Measurements from ENCODE around the gene MYL6B. TPM values are rescaled to one million over a fixed set of nuclear protein-coding genes. Genes with fewer than 3 reads are reported as not detected.
A peak's percentile ranks its signal among the peaks of the same experiment; 100 is the strongest.

MYL6B gene
- total RNA-seq, 1 donor from 2014 or later: 131 TPM

DNA sequence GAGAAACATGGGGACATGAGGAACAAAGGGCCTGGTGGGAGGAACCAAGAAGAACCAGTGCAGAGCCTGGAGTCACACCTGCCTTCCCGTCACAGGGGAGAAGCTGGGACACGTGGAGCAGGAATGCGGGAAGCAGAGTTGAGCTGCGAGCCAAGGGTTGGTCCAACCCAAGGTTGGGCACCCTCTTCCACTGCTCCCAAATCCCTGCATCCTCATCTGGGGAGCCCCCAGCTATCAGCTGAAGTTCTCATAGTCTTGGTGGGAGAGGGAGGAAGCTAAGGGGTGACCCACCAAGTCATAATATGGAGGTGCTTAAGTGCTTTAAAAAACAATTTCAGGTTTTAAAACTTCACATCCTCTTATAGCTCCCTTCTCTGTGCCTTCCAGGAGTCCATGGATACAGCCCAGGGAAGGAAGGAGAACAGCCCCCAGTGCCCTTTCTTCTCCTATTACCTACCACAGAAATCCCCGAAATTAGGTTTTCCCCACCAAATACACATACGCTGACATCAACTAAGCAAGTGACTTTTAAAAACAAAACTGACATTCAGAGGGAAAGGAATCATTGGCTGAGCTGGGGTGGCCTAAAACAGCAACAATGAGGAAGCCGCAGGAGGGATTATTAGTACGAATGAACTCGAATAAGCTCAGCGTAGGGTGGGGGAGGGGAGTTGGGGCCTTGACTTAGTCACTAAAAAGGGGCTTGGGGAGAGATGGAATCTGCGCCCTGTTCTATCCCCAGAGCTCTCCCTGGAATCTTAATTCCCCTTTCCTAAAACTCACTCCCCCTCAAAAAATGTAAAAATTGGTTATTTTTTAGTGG lies 10.3 kb downstream of the MYL6B start:
- peaks cover 80% of the 10 kb centered on the region for H3F3A ChIP-seq (ENCODE audit: low read depth)
- no peak for TF ChIP-seq CTCF (IDR thresholded peaks at IDR 0.05)
- TF ChIP-seq EZH2 (IDR thresholded peaks at IDR 0.05): no peak
- no peak for TF ChIP-seq EZH2phosphoT487 (IDR thresholded peaks at IDR 0.05)
- H3K27ac ChIP-seq: peak overlapping the region; percentile 77
- H3K9ac ChIP-seq: no peak overlapping the region
- H3K27ac Mint-ChIP-seq: peak overlapping the region; percentile 46
- peaks cover 45% of the 10 kb centered on the region for H3K4me1 ChIP-seq
- DNase-seq (ENCODE audit: low spot score): peak; percentile 29
- H3K4me3 ChIP-seq: no peak overlapping the region
- H3K9me3 ChIP-seq (ENCODE audit: low read depth): no peaks in the 10 kb centered on the region
- H3K4me3 Mint-ChIP-seq: peak overlapping the region; percentile 60
- peaks cover 58% of the 10 kb centered on the region for H3K36me3 Mint-ChIP-seq
- peak overlapping the region; percentile 90 for H3K4me2 ChIP-seq
- H3K9me3 Mint-ChIP-seq: no peaks in the 10 kb centered on the region
- H3K27me3 ChIP-seq: no peaks in the 10 kb centered on the region
- peaks cover 26% of the 10 kb centered on the region for H3K27me3 Mint-ChIP-seq (ENCODE audit: insufficient read depth, low read depth)
- peaks cover 30% of the 10 kb centered on the region for H3K79me2 ChIP-seq (ENCODE audit: low read depth)
- H4K20me1 ChIP-seq (ENCODE audit: low read depth): peaks cover 68% of the 10 kb centered on the region
- H3K4me1 Mint-ChIP-seq: peaks cover 52% of the 10 kb centered on the region
- H3K36me3 ChIP-seq: peaks cover 4% of the 10 kb centered on the region
- no peak overlapping the region for H2AFZ ChIP-seq (replicated peaks)

DNA sequence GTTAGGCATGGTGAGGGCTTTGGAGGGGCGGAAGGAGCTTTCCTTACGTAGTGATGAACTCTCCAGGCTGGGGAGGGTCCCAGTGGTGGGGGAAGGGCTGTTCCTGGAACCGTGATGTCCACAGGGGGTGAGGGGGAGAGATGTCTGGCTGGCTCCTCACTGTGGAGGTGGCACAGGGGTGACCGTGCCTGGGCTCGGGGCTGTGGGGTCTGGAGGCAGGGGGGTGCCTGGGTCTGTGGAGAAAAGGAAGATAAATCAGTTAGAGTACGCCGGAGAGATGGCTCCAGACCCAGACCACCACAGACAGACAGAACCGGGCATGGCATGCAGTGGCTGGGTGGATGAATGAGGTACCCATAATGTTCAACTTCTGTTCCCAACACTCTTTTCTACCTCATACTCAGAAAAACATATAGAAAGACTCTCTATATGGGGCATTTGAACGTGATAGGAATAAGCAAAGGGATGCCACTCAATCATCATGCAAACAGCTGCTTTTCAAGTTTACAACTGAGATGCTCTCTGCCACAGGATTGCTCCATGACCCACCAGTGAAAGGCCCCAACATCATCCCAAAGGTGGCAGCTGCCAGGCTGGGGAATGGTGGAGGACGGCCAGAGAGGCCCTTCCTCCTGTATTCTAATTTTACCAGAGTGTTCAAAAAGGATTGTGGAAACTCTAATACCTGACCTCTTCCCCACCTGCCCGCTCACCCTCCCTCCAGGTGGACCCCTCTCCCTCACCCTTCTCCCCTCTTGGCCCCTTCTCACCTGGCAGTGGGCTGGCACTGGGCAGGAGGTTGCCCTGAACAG lies 11.4 kb downstream of the MYL6B start:
- peaks cover 20% of the 10 kb centered on the region for H3K27me3 Mint-ChIP-seq (ENCODE audit: insufficient read depth, low read depth)
- no peaks in the 10 kb centered on the region for H3K9me3 Mint-ChIP-seq
- Histone ChIP-seq H2AFZ (replicated peaks) (no peak overlapping the region), H4K20me1 (ENCODE audit: low read depth) (peaks cover 65% of the 10 kb centered on the region), H3K4me1 (peaks cover 45% of the 10 kb centered on the region), H3K36me3 (peaks cover 4% of the 10 kb centered on the region), H3K9me3 (ENCODE audit: low read depth) (no peaks in the 10 kb centered on the region), H3F3A (ENCODE audit: low read depth) (peaks cover 72% of the 10 kb centered on the region), H3K4me3 (no peak overlapping the region), H3K27me3 (no peaks in the 10 kb centered on the region), H3K9ac (no peak overlapping the region), H3K27ac (peak overlapping the region; percentile 20), H3K4me2 (peak overlapping the region; percentile 90), H3K79me2 (ENCODE audit: low read depth) (peaks cover 24% of the 10 kb centered on the region)
- TF ChIP-seq EZH2phosphoT487 (IDR thresholded peaks at IDR 0.05) (no peak), CTCF (IDR thresholded peaks at IDR 0.05) (no peak), EZH2 (IDR thresholded peaks at IDR 0.05) (no peak)
- peaks cover 51% of the 10 kb centered on the region for H3K4me1 Mint-ChIP-seq
- no peak for DNase-seq (ENCODE audit: low spot score)
- no peak overlapping the region for H3K27ac Mint-ChIP-seq
- peaks cover 63% of the 10 kb centered on the region for H3K36me3 Mint-ChIP-seq
- H3K4me3 Mint-ChIP-seq: peak overlapping the region; percentile 41

DNA sequence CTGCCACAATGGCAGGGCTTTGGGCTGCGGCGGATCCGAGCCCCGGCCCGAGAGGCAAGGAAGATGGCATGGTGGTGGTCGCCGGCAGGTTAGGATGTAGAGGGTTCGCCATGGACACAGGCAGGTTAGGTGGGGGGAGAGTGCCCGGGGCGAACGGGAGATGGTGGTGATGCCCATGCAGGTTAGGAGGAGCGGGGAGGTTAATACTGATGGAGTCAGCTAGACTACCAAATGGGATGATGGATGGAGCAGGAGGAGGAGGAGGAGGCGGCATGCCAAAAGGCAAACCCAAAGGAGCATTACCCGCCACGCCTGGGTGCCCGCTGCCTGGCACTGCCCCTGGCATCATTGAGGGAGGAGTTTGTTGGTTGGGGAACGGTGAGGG lies 11.9 kb downstream of the MYL6B start:
- H2AFZ ChIP-seq (replicated peaks): no peak overlapping the region
- no peak overlapping the region for H3K4me2 ChIP-seq
- peaks cover 45% of the 10 kb centered on the region for H3K4me1 Mint-ChIP-seq
- H3K4me3 Mint-ChIP-seq: no peak overlapping the region
- H3K36me3 Mint-ChIP-seq: peaks cover 62% of the 10 kb centered on the region
- TF ChIP-seq CTCF (IDR thresholded peaks at IDR 0.05) (no peak), EZH2phosphoT487 (IDR thresholded peaks at IDR 0.05) (no peak), EZH2 (IDR thresholded peaks at IDR 0.05) (no peak)
- H3K27me3 Mint-ChIP-seq (ENCODE audit: insufficient read depth, low read depth): peaks cover 14% of the 10 kb centered on the region
- H3K79me2 ChIP-seq (ENCODE audit: low read depth): peaks cover 18% of the 10 kb centered on the region
- no peaks in the 10 kb centered on the region for H3K9me3 ChIP-seq (ENCODE audit: low read depth)
- H3K4me1 ChIP-seq: peaks cover 45% of the 10 kb centered on the region
- no peak overlapping the region for H3K4me3 ChIP-seq
- no peaks in the 10 kb centered on the region for H3K9me3 Mint-ChIP-seq
- peaks cover 59% of the 10 kb centered on the region for H4K20me1 ChIP-seq (ENCODE audit: low read depth)
- no peaks in the 10 kb centered on the region for H3K27me3 ChIP-seq
- H3K9ac ChIP-seq: no peak overlapping the region
- peak overlapping the region; percentile 20 for H3K27ac ChIP-seq
- H3K27ac Mint-ChIP-seq: no peak overlapping the region
- peaks cover 66% of the 10 kb centered on the region for H3F3A ChIP-seq (ENCODE audit: low read depth)
- DNase-seq (ENCODE audit: low spot score): no peak
- peaks cover 4% of the 10 kb centered on the region for H3K36me3 ChIP-seq
